Trophoblast cell (in vitro differentiated cells and primary cell): ENCODE data around the gene TCEANC2.

ENCODE experiments used
- DNase-seq, 2 donors: peaks; one replicate each; pipeline ENCODE4 v3.0.0-alpha.2; 2016
- H2AFZ ChIP-seq: 2 replicates; pipeline ENCODE4 v1.6.1; 2013; ENCODE audit warnings: low read length, moderate library complexity, mild to moderate bottlenecking; ENCODE audit not compliant: insufficient read depth, poor library complexity
- H2AK5ac ChIP-seq: 2 replicates; pipeline ENCODE4 v1.6.1; 2013; ENCODE audit warnings: mild to moderate bottlenecking, low read length
- H2BK120ac ChIP-seq: 2 replicates; pipeline ENCODE4 v1.6.1; 2013; ENCODE audit warnings: low read length, mild to moderate bottlenecking, moderate library complexity; ENCODE audit not compliant: insufficient read depth, poor library complexity
- H2BK12ac ChIP-seq: 2 replicates; pipeline ENCODE4 v1.6.1; 2013; ENCODE audit warnings: mild to moderate bottlenecking, low read length, moderate library complexity
- H2BK5ac ChIP-seq: 2 replicates; pipeline ENCODE4 v1.6.1; 2013; ENCODE audit warnings: low read length, low read depth, moderate library complexity, mild to moderate bottlenecking; ENCODE audit not compliant: poor library complexity
- H3K14ac ChIP-seq: 2 replicates; pipeline ENCODE4 v1.6.1; 2013; ENCODE audit warnings: mild to moderate bottlenecking, low read length
- H3K18ac ChIP-seq: 2 replicates; pipeline ENCODE4 v1.6.1; 2013; ENCODE audit warnings: mild to moderate bottlenecking, low read length
- H3K23ac ChIP-seq: 2 replicates; pipeline ENCODE4 v1.6.1; 2013; ENCODE audit warnings: low read length
- H3K27ac ChIP-seq: 2 replicates; pipeline ENCODE4 v1.5.1; 2013; ENCODE audit warnings: low read depth, mild to moderate bottlenecking, inconsistent platforms, low read length, moderate library complexity
- H3K27me3 ChIP-seq: 2 replicates; pipeline ENCODE4 v1.6.1; 2013; ENCODE audit warnings: inconsistent platforms, mild to moderate bottlenecking, low read length, moderate library complexity; ENCODE audit not compliant: insufficient read depth
- H3K36me3 ChIP-seq, 2 experiments: 1 replicate in 1 of 2; 2 replicates in 1 of 2; pipeline ENCODE4 v1.6.1; 2013; ENCODE audit warnings: low read length in 2 of 2, mild to moderate bottlenecking in 2 of 2, moderate library complexity in 1 of 2; ENCODE audit not compliant: insufficient read depth in 2 of 2, control insufficient read depth in 1 of 2
- H3K4ac ChIP-seq: 2 replicates; pipeline ENCODE4 v1.6.1; 2013; ENCODE audit warnings: low read depth, mild to moderate bottlenecking, low read length, moderate library complexity
- H3K4me1 ChIP-seq, 2 experiments: 1 replicate in 1 of 2; 2 replicates in 1 of 2; pipeline ENCODE4 v1.6.1; 2013; ENCODE audit warnings: low read length in 2 of 2, mild to moderate bottlenecking in 2 of 2, moderate library complexity in 1 of 2; ENCODE audit not compliant: insufficient read depth in 2 of 2, control insufficient read depth in 1 of 2
- H3K4me2 ChIP-seq: 2 replicates; pipeline ENCODE4 v1.6.1; 2013; ENCODE audit warnings: inconsistent platforms, mild to moderate bottlenecking, low read length, moderate library complexity
- H3K4me3 ChIP-seq: 2 replicates; pipeline ENCODE4 v1.5.1; 2013; ENCODE audit warnings: mild to moderate bottlenecking, low read depth, low read length, inconsistent platforms
- H3K79me1 ChIP-seq: one replicate; pipeline ENCODE4 v1.6.1; 2013; ENCODE audit warnings: low read length
- H3K79me2 ChIP-seq: 2 replicates; pipeline ENCODE4 v1.6.1; 2013; ENCODE audit warnings: low read length, mild to moderate bottlenecking; ENCODE audit not compliant: control insufficient read depth, insufficient read depth, poor library complexity
- H3K9ac ChIP-seq: 2 replicates; pipeline ENCODE4 v1.6.1; 2013; ENCODE audit warnings: mild to moderate bottlenecking, low read length
- H3K9me3 ChIP-seq: 2 replicates; pipeline ENCODE4 v1.6.1; 2013; ENCODE audit warnings: low read depth, mild to moderate bottlenecking, control low read depth, inconsistent platforms, low read length; ENCODE audit not compliant: insufficient read depth
- H4K12ac ChIP-seq: 2 replicates; pipeline ENCODE4 v1.6.1; 2013; ENCODE audit warnings: low read depth, mild to moderate bottlenecking, low read length, moderate library complexity
- H4K8ac ChIP-seq: 2 replicates; pipeline ENCODE4 v1.6.1; 2013; ENCODE audit warnings: low read depth, mild to moderate bottlenecking, low read length, moderate library complexity
- H4K91ac ChIP-seq: one replicate; pipeline ENCODE4 v1.6.1; 2013; ENCODE audit warnings: low read depth, mild to moderate bottlenecking, low read length, moderate library complexity
- WGBS: extraction: QIAGEN DNeasy Blood & Tissue Kit; methylation state at CpG from one replicate; pipeline ENCODE4 v1.1.7; 2013; ENCODE audit warnings: missing lambda C conversion rate; ENCODE audit not compliant: insufficient read length, insufficient coverage; ENCODE audit errors: extremely low coverage; 5-methylcytosine and 5-hydroxymethylcytosine counted together

TCEANC2 gene

DNA sequence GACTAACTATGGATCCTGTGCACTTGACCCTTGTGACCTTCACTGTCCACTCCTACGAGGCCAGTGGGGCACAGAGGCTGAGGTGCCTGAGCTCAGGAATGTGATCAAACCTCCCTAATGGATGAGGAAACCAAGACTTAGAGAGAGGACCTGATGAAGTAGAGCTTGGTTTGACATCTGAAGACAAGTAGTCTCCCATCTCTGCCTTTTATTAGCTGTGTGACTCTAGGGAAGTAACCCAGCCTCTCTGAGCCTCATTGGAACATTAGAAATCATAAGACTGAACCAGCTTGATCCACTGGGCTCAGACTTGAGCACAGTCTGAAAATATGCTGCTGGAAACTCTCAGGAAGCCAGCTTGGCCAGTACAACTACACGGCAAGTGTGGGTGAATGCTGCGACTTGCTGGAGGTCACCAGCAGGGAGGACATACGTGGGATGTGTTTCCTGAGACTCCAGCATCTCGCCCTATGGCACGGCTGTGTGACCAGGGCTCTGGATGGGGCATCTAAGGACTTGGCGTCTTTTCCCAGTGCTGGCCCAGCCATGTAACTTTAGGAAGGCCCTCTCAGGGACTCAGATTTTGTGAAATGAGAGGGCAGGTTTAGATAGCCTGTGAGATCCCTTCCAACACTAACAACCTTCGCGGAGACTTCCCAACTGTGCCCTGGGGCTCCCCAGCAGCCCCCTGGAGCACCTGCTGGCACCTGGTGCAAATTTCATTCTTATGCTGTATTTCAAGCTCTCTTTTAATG is 88.9 kb downstream of the TCEANC2 start:
- no peak for DNase-seq
- no peaks in the 10 kb centered on the region for H3K27me3 ChIP-seq
- no peak overlapping the region for H3K23ac ChIP-seq
- H2AK5ac ChIP-seq: no peak overlapping the region
- H2BK120ac ChIP-seq: no peak overlapping the region
- H2AFZ ChIP-seq: no peak overlapping the region
- H2BK5ac ChIP-seq: no peak overlapping the region
- peaks cover 7 to 13% of the 10 kb centered on the region in 2 experiments for H3K4me1 ChIP-seq
- no peak overlapping the region for H4K12ac ChIP-seq
- H3K27ac ChIP-seq: no peak overlapping the region
- H2BK12ac ChIP-seq: peak overlapping the region; percentile 26
- no CpG with 5 or more reads among the region's 9 CpGs for WGBS
- H3K18ac ChIP-seq: no peak overlapping the region
- H3K79me2 ChIP-seq: peaks cover 3% of the 10 kb centered on the region
- H3K36me3 ChIP-seq: no peaks in the 10 kb centered on the region
- H4K8ac ChIP-seq: no peak overlapping the region
- no peak overlapping the region for H3K4me2 ChIP-seq
- H3K4ac ChIP-seq: no peak overlapping the region
- peaks cover 2% of the 10 kb centered on the region for H3K9me3 ChIP-seq
- H3K4me3 ChIP-seq: no peak overlapping the region
- H3K14ac ChIP-seq: no peak overlapping the region
- H4K91ac ChIP-seq: no peak overlapping the region
- no peak overlapping the region for H3K9ac ChIP-seq
- peaks cover 13% of the 10 kb centered on the region for H3K79me1 ChIP-seq

DNA sequence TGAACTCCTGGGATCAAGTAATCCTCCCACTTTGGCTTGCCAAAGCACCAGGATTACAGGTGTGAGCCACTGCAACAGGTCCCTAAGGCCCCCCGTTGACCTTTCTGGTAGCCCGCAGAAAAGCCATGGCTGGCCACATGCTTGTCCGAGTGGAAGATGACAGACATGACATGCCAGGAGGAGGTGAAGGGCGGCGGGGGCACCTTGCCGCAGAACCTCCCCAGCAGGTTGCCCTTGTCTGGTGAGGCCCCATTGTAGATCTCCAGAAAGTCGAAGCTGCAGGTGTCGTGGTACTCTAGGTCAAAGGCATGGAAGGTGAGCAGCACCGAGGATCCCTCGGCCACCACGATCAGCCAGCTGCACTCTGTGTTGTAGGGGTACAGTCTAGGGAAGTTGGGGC is 91.0 kb downstream of the TCEANC2 start:
- DNase-seq: no peak
- H3K27ac ChIP-seq: no peak overlapping the region
- no peaks in the 10 kb centered on the region for H3K36me3 ChIP-seq
- no peak overlapping the region for H2AFZ ChIP-seq
- H2AK5ac ChIP-seq: no peak overlapping the region
- no peak overlapping the region for H2BK5ac ChIP-seq
- no peak overlapping the region for H3K9ac ChIP-seq
- H3K4ac ChIP-seq: no peak overlapping the region
- H3K4me2 ChIP-seq: no peak overlapping the region
- H3K79me1 ChIP-seq: no peaks in the 10 kb centered on the region
- no peak overlapping the region for H3K14ac ChIP-seq
- H2BK12ac ChIP-seq: no peak overlapping the region
- WGBS: no CpG with 5 or more reads among the region's 11 CpGs
- no peak overlapping the region for H4K12ac ChIP-seq
- no peak overlapping the region for H3K4me3 ChIP-seq
- H3K23ac ChIP-seq: no peak overlapping the region
- no peak overlapping the region for H4K8ac ChIP-seq
- peaks cover 2% of the 10 kb centered on the region for H3K9me3 ChIP-seq
- no peak overlapping the region for H3K18ac ChIP-seq
- no peaks in the 10 kb centered on the region for H3K27me3 ChIP-seq
- no peak overlapping the region for H4K91ac ChIP-seq
- peaks cover 0 to 3% of the 10 kb centered on the region in 2 experiments for H3K4me1 ChIP-seq
- H2BK120ac ChIP-seq: no peak overlapping the region
- no peaks in the 10 kb centered on the region for H3K79me2 ChIP-seq

DNA sequence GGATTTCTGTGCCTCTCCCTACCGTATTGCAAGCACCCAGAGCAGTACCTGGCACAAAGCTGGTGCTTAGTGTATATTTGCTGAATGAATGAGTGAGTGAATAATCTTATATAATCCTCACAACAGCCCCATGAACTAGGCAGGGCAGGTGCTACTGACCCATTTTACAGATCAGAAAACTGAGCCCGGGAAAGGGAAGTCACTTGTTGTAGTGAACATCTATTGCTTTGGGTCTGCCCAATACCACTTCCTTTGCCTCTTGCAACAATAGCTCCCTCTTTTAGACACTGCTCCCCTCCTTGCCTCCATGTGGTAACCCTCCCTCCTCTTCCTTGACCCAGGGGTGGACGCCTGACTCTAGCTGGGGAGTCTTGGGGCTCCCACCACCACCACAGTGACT is 96.3 kb downstream of the TCEANC2 start:
- no CpG with 5 or more reads among the region's 3 CpGs for WGBS
- no peak overlapping the region for H4K8ac ChIP-seq
- DNase-seq: no peak

DNA sequence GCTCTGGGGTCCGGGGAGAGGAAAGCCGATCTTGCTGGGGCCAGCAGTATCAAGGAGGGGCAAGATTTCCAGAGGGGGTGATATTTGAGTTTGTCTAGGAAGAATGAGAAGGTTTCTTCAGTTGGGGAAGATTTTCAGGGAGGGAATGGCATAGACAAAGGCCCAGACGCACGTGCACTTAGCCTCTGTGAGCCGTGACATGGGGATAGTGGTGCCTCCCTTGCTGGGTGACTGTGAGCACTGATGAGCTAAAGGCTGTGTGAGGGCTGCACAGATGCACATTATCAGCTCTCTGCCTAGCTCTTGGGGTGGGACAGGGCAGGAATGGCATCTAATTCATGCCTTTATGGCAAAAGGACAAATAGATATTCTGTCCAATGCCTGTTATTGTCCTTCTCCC is 97.6 kb downstream of the TCEANC2 start:
- Histone ChIP-seq H3K9ac (no peak overlapping the region), H3K14ac (no peak overlapping the region), H3K36me3 (no peaks in the 10 kb centered on the region), H4K12ac (no peak overlapping the region), H3K79me2 (no peaks in the 10 kb centered on the region), H2BK120ac (no peak overlapping the region), H3K4ac (no peak overlapping the region), H3K4me1 (peaks cover 9% of the 10 kb centered on the region in 2 experiments), H3K79me1 (no peaks in the 10 kb centered on the region), H3K4me2 (no peak overlapping the region), H3K27me3 (no peaks in the 10 kb centered on the region), H2AK5ac (no peak overlapping the region), H3K9me3 (no peaks in the 10 kb centered on the region), H3K27ac (no peak overlapping the region), H4K8ac (no peak overlapping the region), H3K23ac (no peak overlapping the region), H2BK12ac (no peak overlapping the region), H4K91ac (no peak overlapping the region), H2AFZ (no peak overlapping the region), H3K18ac (no peak overlapping the region), H3K4me3 (no peak overlapping the region), H2BK5ac (no peak overlapping the region)
- WGBS: no CpG with 5 or more reads among the region's 5 CpGs
- DNase-seq: no peak

More for the DNA sequence above, 96.3 kb downstream of the TCEANC2 start:
- no peak overlapping the region for H3K4me3 ChIP-seq
- no peaks in the 10 kb centered on the region for H3K79me1 ChIP-seq
- no peak overlapping the region for H3K9ac ChIP-seq
- no peak overlapping the region for H4K91ac ChIP-seq
- no peaks in the 10 kb centered on the region for H3K36me3 ChIP-seq
- H3K18ac ChIP-seq: no peak overlapping the region
- no peak overlapping the region for H2BK5ac ChIP-seq
- H4K12ac ChIP-seq: no peak overlapping the region
- no peak overlapping the region for H3K4me2 ChIP-seq
- H2AK5ac ChIP-seq: no peak overlapping the region
- no peaks in the 10 kb centered on the region for H3K9me3 ChIP-seq
- H3K4ac ChIP-seq: no peak overlapping the region
- no peaks in the 10 kb centered on the region for H3K79me2 ChIP-seq
- no peak overlapping the region for H3K27ac ChIP-seq
- H3K14ac ChIP-seq: no peak overlapping the region
- H2BK120ac ChIP-seq: no peak overlapping the region
- no peak overlapping the region for H2BK12ac ChIP-seq
- H2AFZ ChIP-seq: no peak overlapping the region
- no peak overlapping the region for H3K23ac ChIP-seq
- peaks cover 9% of the 10 kb centered on the region in 2 experiments for H3K4me1 ChIP-seq
- H3K27me3 ChIP-seq: no peaks in the 10 kb centered on the region
